B cell (primary cell): ENCODE data around the gene AIF1.

Experiments used
- CTCF ChIP-seq: fragments of 200-600 bp; IDR thresholded peaks from one replicate; pipeline ENCODE4 v1.8.0; 2022; ENCODE audit warnings: antibody characterized with exemption, mild to moderate bottlenecking
- EZH2 ChIP-seq: IDR thresholded peaks from 2 replicates; pipeline ENCODE4 v1.6.1; 2012; ENCODE audit warnings: borderline replicate concordance, low read depth, mild to moderate bottlenecking, moderate library complexity, low read length; ENCODE audit not compliant: insufficient read depth, poor library complexity, severe bottlenecking

- TF ChIP-seq CTCF: no peak
- no peak for TF ChIP-seq EZH2
Measured at GRCh38 chr6:31624070-31624469, 9.0 kb downstream of the AIF1 start.
